ENCODE results near the gene IMPA2.
"Not testable (repeated sequence)": the region's sequence is repeated elsewhere in the genome, so short reads cannot be mapped to it uniquely, and the experiment has no call there.

The IMPA2 gene

DNA sequence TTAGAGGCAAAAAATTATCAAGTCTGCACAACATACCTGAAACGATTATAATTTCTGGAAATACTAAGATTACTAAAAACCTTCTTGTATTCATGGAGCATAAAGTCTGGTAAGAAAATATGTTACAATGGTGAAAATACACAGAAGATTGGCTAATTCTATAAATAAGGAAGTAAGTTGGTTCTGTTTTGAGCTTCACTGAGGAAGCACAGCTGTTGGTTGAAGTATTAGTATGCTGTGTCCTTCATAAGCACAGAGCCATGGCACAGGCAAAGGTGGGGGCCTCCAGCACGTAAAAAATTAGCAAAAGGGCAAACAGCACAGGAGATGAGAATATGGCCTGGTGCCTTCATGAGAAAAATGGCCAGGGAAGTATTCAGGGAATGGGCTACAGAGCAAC, 72.0 kb downstream of the IMPA2 start:
- DNase-seq = no peak

DNA sequence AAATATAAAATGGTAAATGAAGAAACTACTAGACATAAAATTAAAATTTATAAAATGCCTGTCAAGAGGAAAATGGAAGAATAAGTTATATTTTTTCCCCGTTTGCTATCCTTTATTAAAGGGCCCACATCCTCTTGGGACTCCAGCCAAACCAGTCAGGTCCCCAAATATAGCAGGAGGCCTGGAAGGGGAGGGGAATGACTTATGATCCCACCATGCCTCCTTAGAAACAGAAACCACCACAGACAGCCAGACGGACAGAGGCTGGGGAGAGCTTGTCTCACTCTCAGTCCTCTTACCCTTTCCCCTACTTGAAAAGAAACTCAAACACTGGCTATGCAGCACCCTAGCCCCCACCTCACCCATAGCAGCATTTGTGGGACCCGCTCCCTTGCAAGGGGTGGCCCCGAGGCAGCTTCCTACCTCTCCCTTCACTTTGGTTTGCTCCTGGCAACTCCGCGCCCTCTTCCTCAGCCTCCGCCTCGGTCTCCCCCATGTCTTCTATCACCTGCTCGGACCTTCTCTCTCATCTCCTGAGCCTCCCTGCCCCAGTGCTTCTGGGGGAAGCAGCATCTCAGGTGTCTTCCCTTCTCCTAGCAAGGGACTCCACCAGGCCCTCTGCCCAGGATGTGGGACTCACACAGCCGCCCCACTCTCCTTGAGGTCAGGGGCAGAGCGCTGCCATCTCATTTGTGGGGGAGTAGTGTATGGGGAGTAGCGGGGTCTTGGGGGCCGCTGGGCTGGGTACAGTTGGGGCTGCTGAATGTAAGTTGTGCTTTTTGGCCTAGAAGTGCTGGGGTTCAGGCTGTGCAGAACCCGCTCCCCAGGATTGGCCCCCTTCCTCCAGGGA, 75.0 kb downstream of the IMPA2 start:
- DNase-seq = no peak

DNA sequence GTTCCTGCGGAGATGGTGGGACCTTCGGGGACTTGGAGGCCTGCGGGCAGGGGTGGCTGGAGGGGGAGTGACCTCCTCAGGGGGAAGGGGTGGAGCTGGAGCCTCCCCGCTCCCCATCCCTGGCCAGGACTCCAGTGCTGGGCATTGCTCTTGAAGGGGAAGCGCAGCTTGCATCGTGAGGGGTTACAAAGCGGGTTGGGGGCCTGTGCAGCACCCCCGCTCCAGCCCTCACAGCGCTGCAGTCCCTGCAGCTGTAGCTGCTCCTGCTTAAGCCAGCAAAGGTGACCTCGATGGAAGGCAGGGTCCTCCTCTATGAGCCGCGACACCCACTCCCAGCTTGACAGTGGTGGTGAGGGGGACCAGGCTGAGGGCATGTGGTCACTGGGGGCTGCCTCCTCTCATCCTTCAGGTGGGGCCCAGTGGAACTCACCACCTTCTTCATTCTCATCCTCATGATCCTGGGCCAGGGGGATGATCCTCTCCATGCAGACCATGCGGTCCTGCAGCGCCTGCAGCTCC, 75.6 kb downstream of the IMPA2 start:
- no peak for DNase-seq

DNA sequence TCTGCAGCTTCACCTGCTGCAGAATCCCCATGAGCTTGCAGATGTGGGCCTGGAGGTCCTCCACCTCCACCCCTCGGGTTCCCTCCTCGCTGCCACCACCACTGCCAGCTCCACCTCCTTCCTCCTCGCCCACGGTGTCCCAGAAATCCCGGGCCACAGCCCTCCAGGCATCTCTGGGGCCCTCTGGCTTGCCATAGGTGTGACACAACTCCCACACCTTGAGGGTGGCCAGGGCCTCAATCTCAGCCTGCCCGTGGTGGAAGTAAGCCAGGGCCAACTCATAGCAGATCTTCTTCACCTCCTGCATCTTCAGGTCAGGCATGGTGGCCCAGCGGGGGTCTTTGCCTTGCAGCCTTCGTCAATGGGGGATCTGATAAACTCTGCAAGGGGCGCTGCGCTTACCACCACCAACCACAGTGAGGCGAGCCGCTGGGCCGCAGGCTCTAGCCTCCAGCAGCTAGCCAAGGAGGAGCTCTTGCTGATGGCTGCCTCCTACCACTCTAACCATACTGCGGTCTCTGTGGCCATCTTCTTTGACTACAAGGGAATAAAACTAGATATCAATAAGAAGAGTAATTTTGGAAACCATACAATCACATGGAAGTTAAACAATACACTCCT, 76.2 kb downstream of the IMPA2 start:
- DNase-seq = no peak

DNA sequence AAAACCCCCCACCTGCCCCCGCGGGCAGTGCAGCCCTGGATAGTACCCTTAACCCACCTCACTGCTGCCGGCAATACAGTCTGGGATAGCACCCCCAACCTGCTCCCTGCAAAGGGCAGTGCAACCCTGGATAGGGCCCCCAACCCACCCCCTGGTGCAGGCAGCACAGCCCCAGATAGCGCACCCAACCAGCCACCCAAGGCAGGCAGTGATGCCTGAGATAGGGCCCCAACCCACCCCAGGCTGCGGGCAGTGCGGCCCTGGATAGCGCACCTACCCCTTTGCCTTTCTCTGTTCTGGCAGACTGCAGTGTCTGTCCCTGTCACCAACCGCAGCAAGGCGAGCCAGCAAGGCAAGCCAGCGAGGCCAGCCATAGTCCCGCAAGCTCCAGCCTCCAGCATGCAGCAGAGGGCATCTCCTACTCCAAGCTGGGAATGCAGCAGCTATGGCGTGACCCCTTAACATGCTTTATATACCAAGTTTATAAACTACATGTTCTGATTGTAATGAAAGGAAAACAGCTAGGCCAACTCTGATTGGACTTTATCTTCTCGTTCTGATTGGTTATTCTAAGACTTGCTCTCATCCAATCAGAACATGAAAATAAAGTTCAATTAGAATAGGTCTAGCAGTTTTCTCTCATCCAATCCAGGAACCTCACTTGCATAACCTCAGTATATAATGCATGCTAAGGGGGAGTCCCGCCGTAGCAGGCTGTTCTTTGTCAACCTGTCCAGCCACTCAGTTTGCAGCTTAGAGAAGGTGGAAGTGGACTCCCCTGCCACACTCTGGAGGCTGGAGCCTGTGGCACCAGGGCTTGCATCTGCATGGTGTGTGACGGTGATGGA, 78.3 kb downstream of the IMPA2 start:
- DNase-seq = no peak

DNA sequence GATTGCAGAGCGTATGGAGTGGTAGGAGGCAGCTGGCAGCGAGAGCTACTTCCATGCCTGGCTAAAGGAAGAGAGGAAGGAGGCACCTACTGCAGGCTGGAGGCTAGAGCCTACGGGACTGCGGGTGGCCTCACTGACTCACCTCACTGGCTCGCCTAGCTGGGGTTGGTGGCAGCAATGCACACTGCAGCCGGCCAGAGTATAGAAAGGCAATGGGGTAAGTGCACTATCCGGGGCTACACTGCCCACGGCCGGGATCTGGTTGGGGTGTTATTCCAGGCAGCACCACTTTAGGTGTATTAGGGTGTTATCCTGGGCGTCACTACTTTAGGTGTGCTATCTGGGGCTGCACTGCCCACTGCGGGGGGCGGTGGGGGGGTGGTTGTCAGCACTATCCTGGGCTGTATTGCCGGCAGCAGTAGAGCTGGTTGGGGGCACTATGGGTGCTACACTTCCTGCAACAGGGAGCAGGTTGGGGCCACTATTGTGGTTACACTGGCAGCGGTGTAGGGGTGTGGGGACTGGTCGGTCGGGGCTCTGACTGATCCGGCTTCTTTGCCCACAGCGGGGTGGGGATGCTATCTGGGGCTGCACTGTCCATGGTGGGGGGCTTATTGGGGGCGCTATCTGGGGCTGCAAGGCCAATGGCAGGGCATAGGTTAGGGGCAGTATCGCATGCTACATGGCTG, 79.0 kb downstream of the IMPA2 start:
- no peak for DNase-seq

DNA sequence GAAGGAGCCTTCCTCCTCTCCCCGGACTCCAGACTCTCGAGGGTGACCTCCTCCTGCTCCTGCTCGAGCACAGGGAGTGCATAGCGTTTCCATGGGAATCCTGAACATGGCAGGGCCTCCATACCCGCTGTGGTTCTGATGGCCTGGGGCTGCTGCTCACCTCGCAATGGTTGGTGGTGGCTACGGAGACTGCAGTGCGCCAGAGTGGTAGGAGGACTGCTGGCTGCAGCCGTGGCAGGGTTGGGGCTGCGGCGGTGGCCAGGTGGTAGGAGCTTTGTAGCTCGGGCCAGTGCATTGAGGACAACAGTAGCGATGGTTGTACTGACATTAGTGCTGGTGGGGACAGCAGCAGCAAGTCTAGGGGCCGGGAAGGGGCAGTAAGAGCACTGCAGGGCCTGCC, 80.4 kb downstream of the IMPA2 start:
- DNase-seq = no peak

DNA sequence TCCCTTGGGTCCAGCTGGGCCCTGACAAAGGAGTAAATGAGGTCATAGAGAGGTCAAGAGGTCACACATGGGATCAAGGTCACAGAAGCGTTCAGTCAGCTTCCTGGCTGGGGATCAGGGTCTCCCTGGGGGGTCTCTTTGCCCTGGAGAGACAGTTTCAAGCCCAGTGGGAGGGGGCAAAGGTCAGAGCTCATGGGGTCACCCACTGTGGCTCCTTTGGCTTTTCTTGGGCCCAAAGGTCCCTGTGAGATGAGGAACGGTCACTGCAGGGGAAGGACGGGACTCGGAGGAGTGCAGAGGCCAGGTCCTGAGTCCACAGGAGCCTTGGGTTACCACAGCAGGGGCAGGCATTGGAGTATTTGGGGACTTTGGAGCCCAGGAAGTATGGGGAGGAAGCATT, 81.7 kb downstream of the IMPA2 start:
- DNase-seq = no peak

DNA sequence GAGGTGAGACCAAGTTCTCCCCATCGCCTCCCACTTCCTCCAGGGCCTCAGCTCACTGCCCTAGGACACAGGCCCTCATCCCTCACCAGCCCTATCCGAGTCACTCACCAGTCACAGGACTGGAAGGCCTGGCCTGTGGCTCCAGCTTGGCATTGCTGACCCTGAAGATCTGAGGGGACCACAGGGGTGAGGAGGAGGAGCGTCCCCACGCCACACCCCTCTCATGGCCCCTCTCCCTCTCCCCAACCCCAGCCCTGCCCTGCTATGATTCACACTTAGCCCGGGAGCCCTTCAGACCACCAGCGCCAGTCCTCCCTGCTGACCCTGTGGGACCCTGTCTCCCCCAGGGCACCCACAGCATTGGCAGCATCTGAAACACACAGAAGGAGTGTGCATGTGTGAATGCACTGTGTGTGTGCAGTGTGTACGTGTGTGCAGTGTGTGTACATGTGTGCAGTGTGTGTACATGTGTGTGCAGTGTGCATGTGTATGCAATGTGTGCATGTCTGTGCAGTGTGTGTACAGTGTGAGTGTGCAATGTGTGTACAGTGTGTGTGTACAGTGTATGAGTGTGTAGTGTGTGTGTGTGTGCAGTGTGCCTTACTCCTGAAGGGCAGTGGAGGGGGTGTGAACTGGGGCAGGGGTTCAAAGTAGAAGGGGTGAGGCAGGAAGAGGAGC, 82.9 kb downstream of the IMPA2 start:
- DNase-seq = no peak

DNA sequence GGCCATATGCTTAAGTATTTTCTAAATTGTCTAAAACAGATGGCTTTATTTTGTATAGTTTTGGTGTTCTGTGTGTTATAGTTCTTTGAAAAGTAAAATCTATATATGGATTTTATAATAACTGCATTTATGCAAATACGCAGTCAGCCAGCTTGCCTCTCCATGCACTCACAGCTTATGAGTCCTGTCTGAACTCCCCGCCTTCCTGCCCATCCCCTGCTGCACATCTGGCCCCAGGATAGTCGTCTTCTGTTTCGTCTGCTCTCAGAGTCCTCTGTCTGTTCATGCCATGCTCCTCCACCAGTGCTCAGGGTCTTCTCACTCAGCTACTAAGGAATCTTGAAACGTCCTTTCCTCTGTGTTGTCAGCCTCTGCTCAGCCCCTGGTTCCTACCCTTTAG, 84.1 kb downstream of the IMPA2 start:
- no peak for DNase-seq

DNA sequence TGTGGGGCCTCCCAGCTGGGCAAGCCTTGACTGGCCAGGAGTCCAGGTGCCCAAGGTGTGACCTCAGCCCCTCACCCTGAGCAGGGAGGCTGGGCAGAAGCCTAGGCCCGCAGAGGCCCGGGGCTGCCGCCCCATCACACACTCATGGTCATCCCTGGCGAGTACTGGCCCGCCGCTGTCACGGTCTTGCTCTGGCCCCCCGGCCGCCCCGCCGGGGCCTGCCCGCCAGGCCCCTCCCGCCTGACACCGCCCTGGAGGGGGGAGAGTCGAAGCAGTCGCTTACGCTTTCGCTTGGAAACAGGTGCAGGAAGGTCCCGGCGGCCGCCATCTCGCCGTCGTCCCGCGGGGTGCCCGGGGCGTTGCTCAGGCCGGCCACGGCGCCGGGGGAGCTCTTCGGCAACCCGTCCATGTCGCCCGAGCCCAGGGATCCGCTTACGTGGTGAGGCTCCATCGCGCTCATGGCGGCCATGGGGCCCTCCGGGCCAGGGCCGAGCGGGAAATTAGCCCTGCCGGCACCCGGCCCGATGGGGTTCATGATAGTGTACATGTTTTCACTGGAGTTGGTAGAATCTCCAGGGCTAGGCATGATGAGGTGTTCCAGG, 85.7 kb downstream of the IMPA2 start:
- no peak for DNase-seq

DNA sequence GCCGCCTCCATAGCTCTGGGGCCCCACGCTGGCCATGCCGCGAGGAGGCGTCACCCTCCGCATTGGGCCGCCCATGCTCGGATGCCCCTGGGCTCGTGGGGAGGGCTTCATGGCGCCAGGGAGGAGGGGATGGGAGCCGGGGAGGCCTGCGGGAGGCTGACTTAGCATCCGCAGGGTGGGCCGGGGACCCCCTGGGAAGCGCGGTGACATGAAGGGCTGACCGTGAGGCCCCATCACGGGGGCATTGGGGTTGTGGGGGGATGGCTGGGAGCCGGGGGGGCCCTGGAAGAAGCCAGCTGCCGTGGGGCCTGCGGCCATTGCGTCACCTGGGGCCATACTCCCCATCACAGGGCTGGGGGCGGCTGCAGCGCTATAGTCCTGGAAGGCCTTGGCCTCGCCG, 86.4 kb downstream of the IMPA2 start:
- DNase-seq = no peak

DNA sequence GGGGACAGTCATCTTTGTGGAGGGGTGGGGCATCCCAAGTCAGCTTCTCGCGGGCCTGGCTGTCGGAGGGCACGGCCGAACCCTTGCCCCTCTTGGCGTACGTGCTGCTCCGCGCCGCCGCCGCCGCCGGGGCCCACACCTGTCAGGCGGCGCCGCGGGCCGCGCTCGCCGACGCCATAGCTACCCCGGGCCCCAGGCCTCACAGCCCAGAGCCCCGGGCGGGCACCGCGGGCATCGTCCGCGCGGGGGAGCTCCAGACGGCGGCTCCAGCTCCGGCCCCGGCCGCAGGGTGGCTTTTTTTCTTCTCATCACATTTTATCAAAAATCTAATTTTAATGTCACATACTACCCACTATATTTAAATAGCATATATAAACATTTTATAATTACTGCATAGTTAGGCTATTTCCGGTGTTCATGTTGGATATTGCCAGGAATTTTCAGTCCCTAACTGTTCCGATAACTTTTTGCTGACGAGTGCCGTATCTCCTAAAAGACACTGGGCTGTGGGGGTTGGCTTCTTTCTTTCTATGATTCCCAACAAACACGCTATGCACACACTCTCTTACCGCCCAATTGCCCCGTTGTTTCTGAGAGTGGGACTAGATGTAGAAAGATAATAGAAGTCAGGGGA, 87.1 kb downstream of the IMPA2 start:
- DNase-seq = not testable (repeated sequence)

DNA sequence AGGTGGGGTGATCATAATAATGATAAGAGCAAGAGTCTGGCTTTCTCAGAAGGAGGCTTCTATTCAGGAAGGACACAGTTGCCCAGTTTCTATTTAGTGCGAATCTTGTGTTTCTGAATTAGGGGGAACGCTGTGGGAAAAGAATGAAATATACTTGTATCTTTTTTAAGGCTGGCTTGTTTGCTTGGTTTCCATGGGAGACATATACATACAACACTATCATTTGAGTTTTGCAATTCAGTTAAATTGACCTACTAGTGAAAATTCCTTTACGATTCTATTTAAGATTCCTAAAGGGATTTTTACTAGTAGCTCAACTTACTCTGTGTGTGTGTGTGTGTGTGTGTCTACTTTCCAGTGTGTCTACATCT, 87.6 kb downstream of the IMPA2 start:
- DNase-seq = no peak

DNA sequence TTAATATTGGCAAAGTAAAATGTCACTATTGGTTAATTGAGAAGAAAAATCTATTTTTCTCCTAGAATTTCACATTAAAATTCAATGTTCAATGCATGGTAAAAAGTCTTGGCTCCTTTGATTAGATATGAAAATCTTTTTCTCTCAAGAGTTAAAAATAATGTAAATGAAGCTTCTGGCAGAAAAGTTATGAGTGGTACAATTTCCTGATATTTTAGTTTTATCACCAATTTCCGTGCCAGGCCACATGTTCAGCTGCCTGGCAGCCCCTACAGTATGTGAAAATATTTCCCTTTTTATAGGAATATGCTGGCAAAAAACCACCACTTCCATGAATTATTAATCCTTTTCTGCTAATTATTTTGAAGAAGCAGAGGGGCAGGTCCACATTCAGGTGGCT, 89.8 kb downstream of the IMPA2 start:
- DNase-seq = not testable (repeated sequence)

DNA sequence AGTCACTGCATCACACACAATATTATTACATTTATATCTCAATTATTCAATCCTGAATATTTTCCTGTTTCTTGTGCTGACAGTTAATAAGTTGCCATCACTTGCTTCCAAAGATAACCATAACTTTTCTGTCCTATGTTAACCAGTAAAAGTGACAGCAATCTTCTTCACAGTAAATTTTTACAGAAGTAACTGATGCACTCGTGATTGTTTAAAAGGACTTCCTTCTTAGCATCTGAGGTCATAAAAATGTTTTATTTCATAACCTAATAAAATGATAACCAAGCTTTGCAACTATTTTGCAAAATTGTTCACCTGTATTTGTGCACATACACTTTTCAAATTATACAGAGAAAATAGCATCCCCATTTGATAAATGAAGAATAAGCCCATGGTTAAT, 91.7 kb downstream of the IMPA2 start:
- no peak for DNase-seq

DNA sequence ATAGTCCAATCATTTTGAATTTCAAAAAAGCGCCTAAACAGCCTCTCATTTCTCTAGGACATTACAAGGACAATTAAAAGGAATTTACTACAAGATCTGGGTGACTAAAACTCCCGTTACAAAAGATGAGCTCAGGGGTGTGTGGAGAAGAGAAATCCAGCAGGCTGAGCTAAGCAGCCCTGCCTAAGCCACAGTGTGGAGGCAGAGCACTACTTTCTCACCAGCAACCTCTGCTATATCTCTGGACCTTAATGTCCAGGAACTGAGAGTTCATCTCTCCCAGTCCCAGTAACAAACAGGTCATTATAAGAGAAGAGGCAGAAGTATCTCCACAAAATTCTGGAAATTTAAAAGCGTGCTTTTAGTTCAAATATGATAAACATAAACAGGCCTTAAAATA, 93.4 kb downstream of the IMPA2 start:
- DNase-seq = no peak

DNA sequence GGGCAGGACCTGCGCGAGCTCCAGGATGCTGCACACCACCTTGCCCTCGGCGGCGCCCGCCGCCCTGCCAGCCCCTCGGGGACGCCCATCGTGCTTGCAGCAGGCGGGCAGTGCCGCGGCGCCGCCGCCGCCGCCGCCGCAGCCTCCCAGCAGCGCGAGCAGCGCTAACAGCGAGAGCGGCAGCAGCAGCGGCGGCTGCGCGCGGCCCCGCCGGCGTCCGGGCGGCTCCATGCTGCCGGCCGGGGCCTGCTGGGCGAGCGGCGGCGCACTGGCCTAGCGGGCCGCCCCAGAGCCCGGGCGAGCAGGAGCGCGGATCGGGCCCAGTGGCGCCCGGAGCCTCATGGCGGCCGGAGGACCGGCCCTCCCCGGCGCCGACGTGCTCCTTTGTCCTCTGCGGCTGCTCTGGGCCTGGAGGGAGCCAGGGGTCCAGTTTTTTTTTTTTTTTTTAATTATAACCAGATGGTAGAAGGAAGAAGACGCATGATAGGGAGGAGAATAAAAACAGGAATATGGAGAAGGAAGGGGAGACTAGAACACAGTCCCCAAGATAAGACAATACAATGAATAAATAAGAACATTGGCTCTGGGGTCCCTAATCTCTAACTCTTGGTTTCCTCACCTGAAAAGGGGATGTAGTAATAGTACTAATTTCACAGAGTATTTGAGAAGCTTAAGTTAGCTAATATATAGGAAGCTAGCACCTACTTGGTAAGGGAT, 95.3 kb downstream of the IMPA2 start:
- DNase-seq = no peak

DNA sequence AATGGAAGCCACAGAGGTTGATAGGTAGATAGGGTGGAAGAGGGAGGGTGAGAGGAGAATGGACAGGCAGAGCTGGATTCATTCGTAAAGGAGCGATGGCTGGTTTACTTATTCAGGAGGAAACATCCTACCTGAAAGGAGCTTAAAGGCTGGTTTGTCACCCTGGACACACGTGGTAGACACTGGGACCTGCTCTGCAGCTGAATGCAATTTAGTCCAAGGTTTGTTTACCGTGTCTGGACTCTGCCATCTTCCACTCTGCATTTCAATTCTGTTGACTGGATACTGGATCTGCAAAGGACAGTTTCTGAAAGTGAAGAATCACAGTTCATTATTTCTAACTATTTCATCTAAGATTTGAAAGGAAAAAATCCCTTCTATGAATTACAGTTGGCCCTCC, 96.7 kb downstream of the IMPA2 start:
- DNase-seq = not testable (repeated sequence)

DNA sequence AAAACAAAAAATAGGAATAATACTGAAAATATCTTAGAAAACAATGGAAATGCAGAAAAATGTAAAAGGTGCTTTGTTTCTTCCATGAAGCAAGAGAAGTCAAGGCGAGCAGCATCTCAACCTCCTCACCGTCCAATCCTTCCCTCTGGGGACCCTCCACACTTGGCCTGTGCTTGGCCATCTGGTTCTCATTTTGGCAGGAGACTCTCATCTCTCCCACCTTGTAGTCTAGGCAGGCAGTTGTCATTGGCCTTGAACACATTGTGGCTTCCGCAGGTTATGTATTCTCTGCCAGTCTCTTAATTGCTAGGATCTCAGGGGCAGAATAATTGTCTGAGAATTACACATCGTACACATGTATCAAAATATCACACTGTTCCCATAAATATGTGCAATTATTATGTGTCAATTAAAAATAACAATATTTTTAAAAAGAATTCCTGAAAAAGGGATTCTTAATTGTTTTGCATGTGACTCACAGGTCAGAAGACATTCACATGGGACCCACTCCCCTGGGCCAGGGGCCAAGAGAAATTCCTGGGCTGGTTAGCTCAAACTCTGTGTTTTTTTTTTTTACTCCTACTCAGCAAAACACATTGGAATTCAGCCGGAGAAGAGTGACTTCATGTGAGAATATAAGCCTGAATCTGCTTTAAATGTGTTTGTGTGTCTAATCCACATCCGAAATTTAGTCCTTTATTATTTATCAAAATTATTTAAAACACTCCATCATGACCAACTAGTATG, 98.4 kb downstream of the IMPA2 start:
- no peak for DNase-seq
